Retinal pigment epithelial cell (primary cell): Measurements from ENCODE around the gene PTPRJ.

Experiments
- DNase-seq: peaks from one replicate; pipeline ENCODE4 v3.0.0-alpha.2; 2010; ENCODE audit warnings: low read depth
- H3K4me3 ChIP-seq: 2 replicates; pipeline ENCODE4 v1.5.1; 2011; ENCODE audit warnings: mild to moderate bottlenecking, low read length, control low read depth, moderate library complexity
- TF ChIP-seq, protein P1 (sequence below): conservative IDR thresholded peaks from 2 replicates; pipeline ENCODE4 v1.5.1; 2011; ENCODE audit warnings: low read depth, low read length, control low read depth, inconsistent platforms

PTPRJ gene

DNA sequence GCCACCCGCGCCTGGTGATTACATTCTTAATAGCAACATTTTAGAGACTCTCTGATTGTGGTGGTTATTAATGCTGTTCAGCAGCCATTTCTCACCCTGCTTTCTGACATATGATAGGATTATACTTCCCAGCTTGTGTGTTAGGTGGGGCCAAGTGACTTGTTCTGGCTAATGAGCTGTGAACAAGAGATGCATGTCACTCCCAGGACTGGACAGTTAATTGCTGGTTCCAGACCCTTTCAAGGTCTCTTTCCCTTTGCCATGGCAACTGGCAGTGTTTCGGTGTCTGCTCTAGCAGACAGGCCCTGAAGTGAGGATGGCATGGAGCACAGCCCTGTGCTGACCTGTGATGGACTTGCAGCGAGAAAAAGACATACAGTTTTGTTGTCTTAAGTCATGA, 8.9 kb upstream of the PTPRJ start:
- peak; percentile 89 for DNase-seq
- TF ChIP-seq, protein P1, sequence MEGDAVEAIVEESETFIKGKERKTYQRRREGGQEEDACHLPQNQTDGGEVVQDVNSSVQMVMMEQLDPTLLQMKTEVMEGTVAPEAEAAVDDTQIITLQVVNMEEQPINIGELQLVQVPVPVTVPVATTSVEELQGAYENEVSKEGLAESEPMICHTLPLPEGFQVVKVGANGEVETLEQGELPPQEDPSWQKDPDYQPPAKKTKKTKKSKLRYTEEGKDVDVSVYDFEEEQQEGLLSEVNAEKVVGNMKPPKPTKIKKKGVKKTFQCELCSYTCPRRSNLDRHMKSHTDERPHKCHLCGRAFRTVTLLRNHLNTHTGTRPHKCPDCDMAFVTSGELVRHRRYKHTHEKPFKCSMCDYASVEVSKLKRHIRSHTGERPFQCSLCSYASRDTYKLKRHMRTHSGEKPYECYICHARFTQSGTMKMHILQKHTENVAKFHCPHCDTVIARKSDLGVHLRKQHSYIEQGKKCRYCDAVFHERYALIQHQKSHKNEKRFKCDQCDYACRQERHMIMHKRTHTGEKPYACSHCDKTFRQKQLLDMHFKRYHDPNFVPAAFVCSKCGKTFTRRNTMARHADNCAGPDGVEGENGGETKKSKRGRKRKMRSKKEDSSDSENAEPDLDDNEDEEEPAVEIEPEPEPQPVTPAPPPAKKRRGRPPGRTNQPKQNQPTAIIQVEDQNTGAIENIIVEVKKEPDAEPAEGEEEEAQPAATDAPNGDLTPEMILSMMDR: no peak
- no peak overlapping the region for H3K4me3 ChIP-seq

DNA sequence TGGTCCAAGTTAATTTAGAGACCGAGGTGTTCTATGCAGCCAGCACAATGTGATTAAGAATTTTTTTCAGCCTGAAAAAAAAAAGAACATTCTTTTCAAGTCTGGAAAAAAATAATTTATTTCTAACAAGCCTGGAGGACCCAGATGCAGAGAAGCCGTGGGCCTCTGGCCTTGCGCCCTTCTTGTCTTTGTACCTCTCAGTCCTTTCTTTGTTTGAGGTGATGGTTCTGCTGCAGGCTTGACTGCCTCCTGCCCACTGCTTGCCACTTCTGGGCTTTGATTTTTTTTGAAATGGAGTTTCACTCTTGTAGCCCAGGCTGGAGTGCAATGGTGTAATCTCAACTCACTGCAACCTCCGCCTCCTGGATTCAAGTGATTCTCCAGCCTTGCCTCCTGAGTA, 7.2 kb upstream of the PTPRJ start:
- TF ChIP-seq, protein P1: no peak

DNA sequence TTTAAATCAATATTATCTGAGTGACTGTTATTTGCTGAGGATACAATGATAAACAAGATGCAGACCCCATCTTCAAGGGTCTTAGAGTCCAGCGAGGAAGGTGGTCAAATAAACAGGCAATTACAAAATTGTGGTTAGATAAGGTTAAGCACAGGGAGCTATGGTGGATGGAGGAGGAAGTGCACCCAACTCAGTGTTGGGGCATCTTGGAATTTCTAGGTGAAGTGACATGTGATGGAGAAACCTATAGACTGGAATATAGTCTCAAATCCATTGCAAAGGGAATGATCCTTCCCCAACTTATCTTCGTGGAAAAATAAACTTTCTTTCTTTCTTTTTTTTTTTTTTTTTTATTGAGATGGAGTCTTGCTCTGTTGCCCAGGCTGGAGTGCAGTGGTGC, 3.4 kb upstream of the PTPRJ start:
- TF ChIP-seq, protein P1: no peak
- no peak for DNase-seq
- no peak overlapping the region for H3K4me3 ChIP-seq

More for the DNA sequence above, 7.2 kb upstream of the PTPRJ start:
- H3K4me3 ChIP-seq: no peak overlapping the region
- no peak for DNase-seq

DNA sequence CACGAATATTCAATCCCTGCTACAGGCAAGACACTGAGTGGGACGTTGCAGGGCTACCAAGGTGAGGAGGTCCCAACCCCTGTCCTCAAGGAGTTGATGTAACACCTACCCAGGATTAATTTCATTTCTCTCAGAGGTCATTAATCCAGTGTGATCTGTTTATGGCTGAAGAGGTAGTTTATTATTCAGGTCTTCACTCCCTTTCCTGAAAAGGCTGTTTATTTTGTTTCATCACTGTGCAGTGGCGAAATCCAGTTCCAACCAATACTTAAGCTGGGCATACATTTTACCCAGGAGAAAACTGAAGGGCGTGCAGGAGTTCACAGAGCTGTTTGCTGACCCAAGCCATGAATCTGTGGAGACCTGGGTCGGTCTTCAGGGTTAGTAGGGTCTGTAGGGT, 2.7 kb upstream of the PTPRJ start:
- TF ChIP-seq, protein P1: no peak
- no peak for DNase-seq
- no peak overlapping the region for H3K4me3 ChIP-seq

DNA sequence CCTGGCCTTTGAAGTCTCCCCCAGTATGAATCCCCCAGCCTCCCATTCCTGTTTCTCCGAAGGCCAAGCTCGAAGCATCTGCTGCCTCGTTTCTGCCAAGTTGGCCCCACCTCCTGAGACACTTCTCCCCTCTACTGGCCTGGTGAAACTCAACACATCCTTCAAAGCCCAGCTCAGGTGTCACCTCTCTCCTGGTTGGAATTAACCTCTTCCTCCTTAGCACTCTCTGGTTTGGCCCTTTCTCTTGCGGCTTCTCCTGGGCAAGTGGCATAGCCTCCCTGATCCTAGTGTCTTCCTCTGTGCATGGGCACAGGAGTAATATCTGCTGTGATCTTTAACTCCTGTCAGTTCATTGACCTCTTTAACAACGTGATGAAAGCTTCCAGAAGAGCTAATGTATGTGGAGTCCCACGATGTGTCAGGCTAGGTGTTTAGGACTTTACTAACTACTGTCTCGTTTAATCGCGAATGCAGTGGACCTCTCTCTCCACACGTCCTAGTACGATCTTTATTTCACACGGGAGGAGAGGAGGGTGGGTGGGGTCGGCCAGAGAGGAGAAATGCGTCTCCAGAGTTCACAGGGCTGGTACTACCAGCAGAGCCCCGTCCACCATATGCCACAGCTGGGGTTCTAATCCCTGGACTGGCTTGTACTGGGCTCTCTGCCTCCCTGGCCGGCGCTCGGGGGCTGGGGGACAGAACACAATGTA, 826 bp upstream of the PTPRJ start:
- no peak for DNase-seq
- peak overlapping the region; percentile 65 for H3K4me3 ChIP-seq
- TF ChIP-seq, protein P1: no peak

DNA sequence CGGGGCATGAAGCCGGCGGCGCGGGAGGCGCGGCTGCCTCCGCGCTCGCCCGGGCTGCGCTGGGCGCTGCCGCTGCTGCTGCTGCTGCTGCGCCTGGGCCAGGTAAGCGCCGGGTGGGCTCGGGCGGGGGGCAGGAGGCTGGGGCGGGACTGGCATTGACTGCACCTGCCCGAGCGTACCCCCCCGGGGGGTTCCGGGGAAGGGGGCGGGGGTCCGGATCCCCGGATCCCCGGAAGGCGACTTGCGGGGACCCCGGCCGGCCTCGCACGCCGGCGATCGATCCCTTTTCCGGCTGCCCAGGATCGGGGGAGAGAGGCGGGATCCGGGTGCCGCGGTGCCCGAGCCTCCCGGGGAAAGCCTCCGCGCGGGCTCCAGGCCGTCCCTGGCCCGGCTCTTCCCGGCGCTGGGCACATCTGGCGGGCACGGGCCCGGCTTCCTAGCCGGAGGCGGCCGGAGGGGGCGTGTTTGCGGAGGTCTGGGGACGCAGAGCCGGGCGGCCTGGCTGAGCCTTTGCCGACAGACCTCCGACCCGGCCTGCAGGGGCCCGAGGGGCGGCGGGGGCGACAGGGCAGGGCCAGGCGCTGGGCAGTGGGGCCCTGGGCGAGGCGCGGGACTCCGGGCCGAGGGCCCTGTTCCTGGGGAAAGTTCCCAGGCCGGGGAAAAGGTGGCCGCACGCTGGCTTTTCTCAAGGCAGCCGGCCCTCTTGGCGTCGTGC, 705 bp downstream of the PTPRJ start:
- TF ChIP-seq, protein P1: peak; percentile 22
- no peak for DNase-seq
- peak overlapping the region; percentile 65 for H3K4me3 ChIP-seq

DNA sequence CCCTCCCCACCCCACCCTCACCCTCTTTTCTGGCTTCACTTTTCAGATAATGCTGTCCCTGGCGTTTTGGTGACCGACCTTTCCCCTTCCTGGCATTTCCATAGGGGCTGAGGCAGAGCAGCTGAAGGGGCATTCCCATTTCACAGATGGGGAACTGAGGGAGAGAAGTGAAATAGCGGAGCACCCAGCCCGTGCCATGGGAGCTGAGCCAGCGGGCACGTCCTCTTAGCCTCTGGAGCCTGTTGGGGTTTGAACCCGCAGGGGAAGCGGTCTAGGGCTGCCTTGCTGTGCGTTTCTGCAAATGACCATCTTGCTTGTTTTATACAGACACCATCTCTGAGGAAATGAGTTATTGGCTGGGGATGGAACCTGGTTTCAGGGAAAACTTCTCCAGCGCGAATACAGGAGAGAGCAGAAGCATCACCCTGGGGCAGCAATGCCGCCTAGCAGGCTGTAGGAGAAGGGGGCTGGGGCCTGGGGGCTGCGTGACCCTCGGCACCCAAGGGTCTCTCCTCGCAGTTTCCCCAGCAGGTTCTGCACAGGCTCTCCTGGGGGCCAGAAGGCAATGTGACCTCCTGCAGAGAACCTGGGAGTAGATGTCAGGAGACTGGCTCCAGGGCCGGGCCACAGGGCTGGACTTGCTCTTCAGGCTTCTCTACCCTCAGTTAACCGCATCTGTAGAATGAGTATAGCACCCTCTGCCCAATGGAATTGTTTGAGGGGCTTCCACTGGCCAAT, 1.5 kb downstream of the PTPRJ start:
- peak overlapping the region; percentile 65 for H3K4me3 ChIP-seq
- TF ChIP-seq, protein P1: no peak
- no peak for DNase-seq
